ENCODE measurements around the gene PPP2R5C. TPM values are rescaled to one million over a fixed set of nuclear protein-coding genes. Genes with fewer than 3 reads are reported as not detected.

The PPP2R5C gene
- total RNA-seq, 1 experiment from 2014 or later, result 89.9 TPM

- no peak for ATAC-seq
- Mint-ChIP-seq H3K27me3 (ENCODE audit: low read depth) (no peaks in the 10 kb centered on the region), H3K4me3 (no peak overlapping the region), H3K4me1 (peaks cover 30% of the 10 kb centered on the region), H3K27ac (peak overlapping the region; percentile 15; the same call in 1 of the 2 replicates), H3K36me3 (no peaks in the 10 kb centered on the region), H3K9me3 (no peaks in the 10 kb centered on the region)
- CTCF ChIA-PET, result interaction anchor here (1.1 to 2.4 kb wide), 2 partner anchors 75 to 138 kb away, joined by 3 to 14 read pairs; no protein-coding TSS in a partner anchor
- POLR2A ChIA-PET, result no interaction called here
- DNase-seq (ENCODE audit: low spot score), result no peak
- no peak for TF ChIP-seq ATF3 (CRISPR knock-in tag; conservative IDR thresholded peaks at IDR 0.05)
- TF ChIP-seq GTF2I (CRISPR knock-in tag; conservative IDR thresholded peaks at IDR 0.05), result no peak
- TF ChIP-seq OVOL2 (CRISPR knock-in tag; IDR thresholded peaks at IDR 0.05; ENCODE audit: borderline replicate concordance), result no peak
- no peak for TF ChIP-seq NR1H2 (CRISPR knock-in tag; IDR thresholded peaks at IDR 0.05)
- no peak for TF ChIP-seq CREB1 (CRISPR knock-in tag; IDR thresholded peaks at IDR 0.05)
- TF ChIP-seq, protein P1, sequence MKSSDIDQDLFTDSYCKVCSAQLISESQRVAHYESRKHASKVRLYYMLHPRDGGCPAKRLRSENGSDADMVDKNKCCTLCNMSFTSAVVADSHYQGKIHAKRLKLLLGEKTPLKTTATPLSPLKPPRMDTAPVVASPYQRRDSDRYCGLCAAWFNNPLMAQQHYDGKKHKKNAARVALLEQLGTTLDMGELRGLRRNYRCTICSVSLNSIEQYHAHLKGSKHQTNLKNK (CRISPR knock-in tag; IDR thresholded peaks at IDR 0.05), result no peak
- no peak for TF ChIP-seq EMX1 (CRISPR knock-in tag; IDR thresholded peaks at IDR 0.05)
- no peak for TF ChIP-seq ZBTB43 (CRISPR knock-in tag; IDR thresholded peaks at IDR 0.05)
- TF ChIP-seq RORB (CRISPR knock-in tag; IDR thresholded peaks at IDR 0.05), result no peak
- TF ChIP-seq NFATC4 (CRISPR knock-in tag; IDR thresholded peaks at IDR 0.05), result no peak
- TF ChIP-seq GABPB1 (CRISPR knock-in tag; IDR thresholded peaks at IDR 0.05), result no peak
These were observed 84.0 kb downstream of the PPP2R5C start for GRCh38 chr14:101845496-101845895.

DNA sequence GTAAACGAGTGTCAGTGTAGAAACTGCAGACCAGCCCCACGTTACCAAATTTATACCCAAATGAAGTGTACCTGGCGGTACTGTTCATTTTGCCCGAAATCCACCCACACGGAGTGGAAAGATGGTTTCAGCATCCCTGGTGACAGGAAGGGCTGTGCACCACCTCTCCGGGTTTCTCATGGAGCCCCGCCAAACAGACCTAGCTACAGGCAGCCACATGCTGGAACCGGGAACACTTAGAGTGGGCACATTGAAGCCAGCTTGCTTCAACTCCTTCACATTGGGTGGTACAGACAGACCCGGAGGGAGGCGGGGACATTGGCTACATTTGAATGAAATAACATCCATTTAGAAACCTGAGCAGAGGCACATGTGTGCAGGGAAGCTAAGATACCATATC is 84.4 kb downstream of the PPP2R5C start:
- ATAC-seq, result no peak; the same call in 1 of the 2 replicates
- TF ChIP-seq SMAD4 (CRISPR knock-in tag; IDR thresholded peaks at IDR 0.05) (no peak), CREB1 (CRISPR knock-in tag; IDR thresholded peaks at IDR 0.05) (no peak), AR (CRISPR knock-in tag; IDR thresholded peaks at IDR 0.05) (no peak), NR3C1 (CRISPR knock-in tag; conservative IDR thresholded peaks at IDR 0.05; ENCODE audit: low read depth) (no peak), MLX (CRISPR knock-in tag; IDR thresholded peaks at IDR 0.05) (no peak), CREM (CRISPR knock-in tag; IDR thresholded peaks at IDR 0.05) (no peak), RELA (CRISPR knock-in tag; IDR thresholded peaks at IDR 0.05; ENCODE audit: borderline replicate concordance) (no peak), AFF4 (CRISPR knock-in tag; IDR thresholded peaks at IDR 0.05; ENCODE audit: borderline replicate concordance) (no peak), ELF4 (CRISPR knock-in tag; IDR thresholded peaks at IDR 0.05; ENCODE audit: low read depth) (no peak), MXD4 (CRISPR knock-in tag; IDR thresholded peaks at IDR 0.05; ENCODE audit: borderline replicate concordance) (no peak), MYBL2 (CRISPR knock-in tag; IDR thresholded peaks at IDR 0.05) (no peak), ESRRA (CRISPR knock-in tag; IDR thresholded peaks at IDR 0.05; ENCODE audit: borderline replicate concordance) (no peak), ZBTB43 (CRISPR knock-in tag; IDR thresholded peaks at IDR 0.05) (no peak), TP53 (CRISPR knock-in tag; IDR thresholded peaks at IDR 0.05) (no peak), TEAD1 (CRISPR knock-in tag; IDR thresholded peaks at IDR 0.05) (no peak)
- TF ChIP-seq, protein P2, sequence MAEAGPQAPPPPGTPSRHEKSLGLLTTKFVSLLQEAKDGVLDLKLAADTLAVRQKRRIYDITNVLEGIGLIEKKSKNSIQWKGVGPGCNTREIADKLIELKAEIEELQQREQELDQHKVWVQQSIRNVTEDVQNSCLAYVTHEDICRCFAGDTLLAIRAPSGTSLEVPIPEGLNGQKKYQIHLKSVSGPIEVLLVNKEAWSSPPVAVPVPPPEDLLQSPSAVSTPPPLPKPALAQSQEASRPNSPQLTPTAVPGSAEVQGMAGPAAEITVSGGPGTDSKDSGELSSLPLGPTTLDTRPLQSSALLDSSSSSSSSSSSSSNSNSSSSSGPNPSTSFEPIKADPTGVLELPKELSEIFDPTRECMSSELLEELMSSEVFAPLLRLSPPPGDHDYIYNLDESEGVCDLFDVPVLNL (CRISPR knock-in tag; IDR thresholded peaks at IDR 0.05; ENCODE audit: borderline replicate concordance, low read depth), result no peak

More for the DNA sequence above, 84.4 kb downstream of the PPP2R5C start:
- DNase-seq (ENCODE audit: low spot score), result no peak
- Mint-ChIP-seq H3K4me1 (peaks cover 26% of the 10 kb centered on the region), H3K27ac (peak overlapping the region; percentile 57), H3K36me3 (no peaks in the 10 kb centered on the region), H3K4me3 (no peak overlapping the region), H3K27me3 (ENCODE audit: low read depth) (no peaks in the 10 kb centered on the region), H3K9me3 (no peaks in the 10 kb centered on the region)
- ChIA-PET POLR2A (no interaction called here), CTCF (interaction anchor here (0.5 to 2.4 kb wide), 5 partner anchors 75 to 139 kb away, joined by 3 to 14 read pairs (median 3); no protein-coding TSS in a partner anchor)

All from WTC11 (cell line).